ENCODE measurements around the gene NRIP1.

DNA sequence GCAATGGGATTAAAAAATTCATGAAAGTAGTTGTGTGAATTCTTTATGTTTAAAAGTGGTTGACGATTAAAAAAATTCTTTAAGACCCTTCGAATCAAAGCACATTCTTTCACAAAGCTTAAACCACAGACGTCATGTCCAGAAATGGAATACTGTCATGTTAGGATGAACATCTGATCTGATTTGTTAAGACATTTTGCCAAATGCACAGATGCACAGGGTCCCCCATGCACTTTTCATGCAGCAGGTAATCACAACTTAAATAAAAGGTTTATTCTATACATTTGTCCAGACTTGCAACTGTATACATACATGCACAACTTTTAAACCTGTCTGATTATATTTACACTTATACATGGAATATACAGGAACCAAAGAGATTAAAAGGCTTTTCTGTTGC is 103.3 kb downstream of the NRIP1 start:
- TF ChIP-seq, protein P1, sequence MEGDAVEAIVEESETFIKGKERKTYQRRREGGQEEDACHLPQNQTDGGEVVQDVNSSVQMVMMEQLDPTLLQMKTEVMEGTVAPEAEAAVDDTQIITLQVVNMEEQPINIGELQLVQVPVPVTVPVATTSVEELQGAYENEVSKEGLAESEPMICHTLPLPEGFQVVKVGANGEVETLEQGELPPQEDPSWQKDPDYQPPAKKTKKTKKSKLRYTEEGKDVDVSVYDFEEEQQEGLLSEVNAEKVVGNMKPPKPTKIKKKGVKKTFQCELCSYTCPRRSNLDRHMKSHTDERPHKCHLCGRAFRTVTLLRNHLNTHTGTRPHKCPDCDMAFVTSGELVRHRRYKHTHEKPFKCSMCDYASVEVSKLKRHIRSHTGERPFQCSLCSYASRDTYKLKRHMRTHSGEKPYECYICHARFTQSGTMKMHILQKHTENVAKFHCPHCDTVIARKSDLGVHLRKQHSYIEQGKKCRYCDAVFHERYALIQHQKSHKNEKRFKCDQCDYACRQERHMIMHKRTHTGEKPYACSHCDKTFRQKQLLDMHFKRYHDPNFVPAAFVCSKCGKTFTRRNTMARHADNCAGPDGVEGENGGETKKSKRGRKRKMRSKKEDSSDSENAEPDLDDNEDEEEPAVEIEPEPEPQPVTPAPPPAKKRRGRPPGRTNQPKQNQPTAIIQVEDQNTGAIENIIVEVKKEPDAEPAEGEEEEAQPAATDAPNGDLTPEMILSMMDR (IDR thresholded peaks at IDR 0.05 in 2 of 3, conservative IDR thresholded peaks at IDR 0.05 in 1 of 3; ENCODE audit: borderline replicate concordance in 1 of 3, insufficient read depth in 1 of 3, low read depth in 2 of 3, low read length in 2 of 3): no peak
- TF ChIP-seq ZNF274 (IDR thresholded peaks at IDR 0.05; ENCODE audit: low read depth, low read length) (no peak), RAD21 (IDR thresholded peaks at IDR 0.05; ENCODE audit: low read depth) (no peak), JUND (IDR thresholded peaks at IDR 0.05) (no peak), POLR2A (IDR thresholded peaks at IDR 0.05; ENCODE audit: borderline replicate concordance, extremely low read depth, insufficient read depth, insufficient read length) (no peak), POLR2AphosphoS5 (IDR thresholded peaks at IDR 0.05; ENCODE audit: low read depth, low read length) (no peak), EGR1 (IDR thresholded peaks at IDR 0.05; ENCODE audit: low read depth) (no peak)
- TF ChIP-seq, protein P2, sequence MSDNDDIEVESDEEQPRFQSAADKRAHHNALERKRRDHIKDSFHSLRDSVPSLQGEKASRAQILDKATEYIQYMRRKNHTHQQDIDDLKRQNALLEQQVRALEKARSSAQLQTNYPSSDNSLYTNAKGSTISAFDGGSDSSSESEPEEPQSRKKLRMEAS (IDR thresholded peaks at IDR 0.05): no peak
- TF ChIP-seq, protein P3, sequence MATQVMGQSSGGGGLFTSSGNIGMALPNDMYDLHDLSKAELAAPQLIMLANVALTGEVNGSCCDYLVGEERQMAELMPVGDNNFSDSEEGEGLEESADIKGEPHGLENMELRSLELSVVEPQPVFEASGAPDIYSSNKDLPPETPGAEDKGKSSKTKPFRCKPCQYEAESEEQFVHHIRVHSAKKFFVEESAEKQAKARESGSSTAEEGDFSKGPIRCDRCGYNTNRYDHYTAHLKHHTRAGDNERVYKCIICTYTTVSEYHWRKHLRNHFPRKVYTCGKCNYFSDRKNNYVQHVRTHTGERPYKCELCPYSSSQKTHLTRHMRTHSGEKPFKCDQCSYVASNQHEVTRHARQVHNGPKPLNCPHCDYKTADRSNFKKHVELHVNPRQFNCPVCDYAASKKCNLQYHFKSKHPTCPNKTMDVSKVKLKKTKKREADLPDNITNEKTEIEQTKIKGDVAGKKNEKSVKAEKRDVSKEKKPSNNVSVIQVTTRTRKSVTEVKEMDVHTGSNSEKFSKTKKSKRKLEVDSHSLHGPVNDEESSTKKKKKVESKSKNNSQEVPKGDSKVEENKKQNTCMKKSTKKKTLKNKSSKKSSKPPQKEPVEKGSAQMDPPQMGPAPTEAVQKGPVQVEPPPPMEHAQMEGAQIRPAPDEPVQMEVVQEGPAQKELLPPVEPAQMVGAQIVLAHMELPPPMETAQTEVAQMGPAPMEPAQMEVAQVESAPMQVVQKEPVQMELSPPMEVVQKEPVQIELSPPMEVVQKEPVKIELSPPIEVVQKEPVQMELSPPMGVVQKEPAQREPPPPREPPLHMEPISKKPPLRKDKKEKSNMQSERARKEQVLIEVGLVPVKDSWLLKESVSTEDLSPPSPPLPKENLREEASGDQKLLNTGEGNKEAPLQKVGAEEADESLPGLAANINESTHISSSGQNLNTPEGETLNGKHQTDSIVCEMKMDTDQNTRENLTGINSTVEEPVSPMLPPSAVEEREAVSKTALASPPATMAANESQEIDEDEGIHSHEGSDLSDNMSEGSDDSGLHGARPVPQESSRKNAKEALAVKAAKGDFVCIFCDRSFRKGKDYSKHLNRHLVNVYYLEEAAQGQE (IDR thresholded peaks at IDR 0.05; ENCODE audit: low read depth): no peak
- TF ChIP-seq, protein P4, sequence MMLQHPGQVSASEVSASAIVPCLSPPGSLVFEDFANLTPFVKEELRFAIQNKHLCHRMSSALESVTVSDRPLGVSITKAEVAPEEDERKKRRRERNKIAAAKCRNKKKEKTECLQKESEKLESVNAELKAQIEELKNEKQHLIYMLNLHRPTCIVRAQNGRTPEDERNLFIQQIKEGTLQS (IDR thresholded peaks at IDR 0.05): no peak

All from HCT116 (cell line).